Measurements from ENCODE around the gene MLPH. TPM values are rescaled to one million over a fixed set of nuclear protein-coding genes. Genes with fewer than 3 reads are reported as not detected.

The MLPH gene
- polyA plus RNA-seq, 1 experiment, result 15.6 TPM

- Histone ChIP-seq H3K27ac (ENCODE audit: low read depth, low read length) (peak overlapping the region; percentile 93), H3K9me3 (ENCODE audit: control insufficient read depth, insufficient read depth, low read length) (peaks cover 12% of the 10 kb centered on the region; the same call in 1 of the 2 replicates), H3K27me3 (ENCODE audit: control insufficient read depth, insufficient read depth, low read length) (no peaks in the 10 kb centered on the region), H3K4me3 (ENCODE audit: low read depth, low read length) (no peak overlapping the region)
- CTCF ChIA-PET, result interaction anchor here (0.7 to 2.3 kb wide), 6 partner anchors 13 to 115 kb away, joined by 3 to 17 read pairs (median 4); no protein-coding TSS in a partner anchor
- TF ChIP-seq CTCF (IDR thresholded peaks at IDR 0.05; ENCODE audit: low read depth, low read length), result 0 out of 2 replicates have a peak, but pooled peaks have one; percentile 9
- peak; percentile 97 for DNase-seq (ENCODE audit: low read depth, low spot score)
- POLR2A ChIA-PET, result interaction anchor here (0.6 to 2.3 kb wide), 11 partner anchors 10 to 254 kb away, joined by 3 to 21 read pairs (median 4); partner anchors contain the start of gene COL6A3
Observed at GRCh38 chr2:237456200-237456843, 30.7 kb upstream of the MLPH start.

GRCh38 chr2:237457388-237457941 lies 29.6 kb upstream of the MLPH start:
- no peak for DNase-seq (ENCODE audit: low read depth, low spot score)
- TF ChIP-seq CTCF (IDR thresholded peaks at IDR 0.05; ENCODE audit: low read depth, low read length), result no peak
- POLR2A ChIA-PET, result interaction anchor here (1.3 kb wide), 1 partner anchor 18 kb away, joined by 5 read pairs; no protein-coding TSS in a partner anchor
- Histone ChIP-seq H3K27ac (ENCODE audit: low read depth, low read length) (peak overlapping the region; percentile 11), H3K4me3 (ENCODE audit: low read depth, low read length) (no peak overlapping the region), H3K27me3 (ENCODE audit: control insufficient read depth, insufficient read depth, low read length) (no peaks in the 10 kb centered on the region), H3K9me3 (ENCODE audit: control insufficient read depth, insufficient read depth, low read length) (peaks cover 12% of the 10 kb centered on the region; the same call in 1 of the 2 replicates)
- CTCF ChIA-PET, result interaction anchor here (1.1 to 3.1 kb wide), 5 partner anchors 12 to 114 kb away, joined by 3 to 20 read pairs (median 7); no protein-coding TSS in a partner anchor

- DNase-seq (ENCODE audit: low read depth, low spot score), result no peak
- CTCF ChIA-PET, result interaction anchor here (1.6 to 3.1 kb wide), 3 partner anchors 12 to 54 kb away, joined by 5 to 20 read pairs (median 12); no protein-coding TSS in a partner anchor
- no peak overlapping the region for H3K27ac ChIP-seq (ENCODE audit: low read depth, low read length)
- H3K4me3 ChIP-seq (ENCODE audit: low read depth, low read length), result no peak overlapping the region
- no peak for TF ChIP-seq CTCF (IDR thresholded peaks at IDR 0.05; ENCODE audit: low read depth, low read length)
- peaks cover 12% of the 10 kb centered on the region; the same call in 1 of the 2 replicates for H3K9me3 ChIP-seq (ENCODE audit: control insufficient read depth, insufficient read depth, low read length)
- no peaks in the 10 kb centered on the region for H3K27me3 ChIP-seq (ENCODE audit: control insufficient read depth, insufficient read depth, low read length)
- POLR2A ChIA-PET, result interaction anchor here (0.7 to 2.0 kb wide), 2 partner anchors 45 to 331 kb away, joined by 3 to 9 read pairs; partner anchors contain the start of gene COL6A3
Observed at GRCh38 chr2:237458519-237458918, 28.5 kb upstream of the MLPH start.

- H3K4me3 ChIP-seq (ENCODE audit: low read depth, low read length), result no peak overlapping the region
- no peaks in the 10 kb centered on the region for H3K27me3 ChIP-seq (ENCODE audit: control insufficient read depth, insufficient read depth, low read length)
- DNase-seq (ENCODE audit: low read depth, low spot score), result no peak
- H3K27ac ChIP-seq (ENCODE audit: low read depth, low read length), result peak overlapping the region; percentile 60
- peaks cover 12% of the 10 kb centered on the region; the same call in 1 of the 2 replicates for H3K9me3 ChIP-seq (ENCODE audit: control insufficient read depth, insufficient read depth, low read length)
- ChIA-PET POLR2A (interaction anchor here (2.0 kb wide), 1 partner anchor 46 kb away, joined by 9 read pairs; the partner anchor contains the start of gene COL6A3), CTCF (interaction anchor here (1.6 to 3.1 kb wide), 3 partner anchors 11 to 54 kb away, joined by 5 to 20 read pairs (median 12); no protein-coding TSS in a partner anchor)
- no peak for TF ChIP-seq CTCF (IDR thresholded peaks at IDR 0.05; ENCODE audit: low read depth, low read length)
Observed at GRCh38 chr2:237459226-237459625, 27.8 kb upstream of the MLPH start.

All from AG04450 (cell line).